ENCODE measurements around the gene SYNGR2. TPM values are rescaled to one million over a fixed set of nuclear protein-coding genes. Genes with fewer than 3 reads are reported as not detected.
A peak's percentile ranks its signal among the peaks of the same experiment; 100 is the strongest.

The SYNGR2 gene
- total and polyA plus RNA-seq, 9 of the 15 experiments (the other 6 are each of a cell fraction or from before 2014, with no cell fraction given) = 1.4 to 173 (median 87.8) TPM

- TF ChIP-seq GMEB1 (CRISPR knock-in tag; IDR thresholded peaks at IDR 0.05) (no peak), POLR2G (IDR thresholded peaks at IDR 0.05; ENCODE audit: low read depth, low read length) (peak; percentile 75), MAFK (IDR thresholded peaks at IDR 0.05; ENCODE audit: low read length) (no peak), ZNF592 (IDR thresholded peaks at IDR 0.05) (peak; percentile 96), PREB (CRISPR knock-in tag; IDR thresholded peaks at IDR 0.05) (no peak), ZSCAN32 (CRISPR knock-in tag; IDR thresholded peaks at IDR 0.05) (no peak), KDM2B (CRISPR knock-in tag; IDR thresholded peaks at IDR 0.05) (no peak), RAD21 (CRISPR knock-in tag; conservative IDR thresholded peaks at IDR 0.05 in 1 of 2, IDR thresholded peaks at IDR 0.05 in 1 of 2) (peak in 1 of 2 experiments; percentile 56; a peak in 2 of 4 replicates), ZHX1 (conservative IDR thresholded peaks at IDR 0.05; ENCODE audit: low read length) (no peak), HEY1 (CRISPR knock-in tag; IDR thresholded peaks at IDR 0.05; ENCODE audit: borderline replicate concordance) (no peak), SIX5 (IDR thresholded peaks at IDR 0.05; ENCODE audit: borderline replicate concordance in 1 of 2, insufficient read depth in 1 of 2, low read depth in 1 of 2, low read length in 2 of 2) (no peak), U2AF2 (optimal IDR thresholded peaks at IDR 0.05; ENCODE audit: low read depth, low read length) (no peak), ETV5 (CRISPR knock-in tag; IDR thresholded peaks at IDR 0.05; ENCODE audit: low read depth) (peak; percentile 38; the same call in 1 of the 2 replicates), ZKSCAN3 (CRISPR knock-in tag; IDR thresholded peaks at IDR 0.05) (no peak), KLF1 (tag; IDR thresholded peaks at IDR 0.05) (no peak; the same call in 1 of the 2 replicates), DACH1 (IDR thresholded peaks at IDR 0.05; ENCODE audit: partially characterized antibody) (no peak), BCL6 (CRISPR knock-in tag; IDR thresholded peaks at IDR 0.05) (no peak)
Measured at GRCh38 chr17:78137392-78138203, 30.8 kb upstream of the SYNGR2 start (continued).

Measured in K562 (cell line).